GM10248 (cell line): ENCODE data around the gene DRG1.
"Not testable (repeated sequence)": the region's sequence is repeated elsewhere in the genome, so short reads cannot be mapped to it uniquely, and the experiment has no call there.

Experiments used
- CTCF ChIA-PET: fragments of 300-600 bp; sonication (Branson Sonifier 250); formaldehyde crosslinking; extraction: SDS; loops from one replicate; lab custom pipeline; 2021; ENCODE audit warnings: antibody characterized with exemption; lab: Yijun Ruan, JAX
- POLR2A ChIA-PET: fragments of 350-650 bp; sonication (Branson Sonifier 250); formaldehyde crosslinking; extraction: SDS; loops from one replicate; lab custom pipeline; 2020; ENCODE audit warnings: antibody characterized with exemption; lab: Yijun Ruan, JAX
- DNase-seq: peaks from one replicate; pipeline ENCODE4 v3.0.0; 2012; ENCODE audit errors: extremely low spot score
- TF ChIP-seq, protein P1 (sequence below): IDR thresholded peaks from 2 replicates; pipeline ENCODE4 v1.5.1; 2012; ENCODE audit warnings: mild to moderate bottlenecking, low read depth; ENCODE audit errors: extremely low read depth, missing control alignments, control extremely low read depth

The DRG1 gene

GRCh38 chr22:31363885-31364465 lies 35.4 kb upstream of the DRG1 start:
- POLR2A ChIA-PET, result no interaction called here
- CTCF ChIA-PET, result no interaction called here
- no peak for DNase-seq
- TF ChIP-seq, protein P1, sequence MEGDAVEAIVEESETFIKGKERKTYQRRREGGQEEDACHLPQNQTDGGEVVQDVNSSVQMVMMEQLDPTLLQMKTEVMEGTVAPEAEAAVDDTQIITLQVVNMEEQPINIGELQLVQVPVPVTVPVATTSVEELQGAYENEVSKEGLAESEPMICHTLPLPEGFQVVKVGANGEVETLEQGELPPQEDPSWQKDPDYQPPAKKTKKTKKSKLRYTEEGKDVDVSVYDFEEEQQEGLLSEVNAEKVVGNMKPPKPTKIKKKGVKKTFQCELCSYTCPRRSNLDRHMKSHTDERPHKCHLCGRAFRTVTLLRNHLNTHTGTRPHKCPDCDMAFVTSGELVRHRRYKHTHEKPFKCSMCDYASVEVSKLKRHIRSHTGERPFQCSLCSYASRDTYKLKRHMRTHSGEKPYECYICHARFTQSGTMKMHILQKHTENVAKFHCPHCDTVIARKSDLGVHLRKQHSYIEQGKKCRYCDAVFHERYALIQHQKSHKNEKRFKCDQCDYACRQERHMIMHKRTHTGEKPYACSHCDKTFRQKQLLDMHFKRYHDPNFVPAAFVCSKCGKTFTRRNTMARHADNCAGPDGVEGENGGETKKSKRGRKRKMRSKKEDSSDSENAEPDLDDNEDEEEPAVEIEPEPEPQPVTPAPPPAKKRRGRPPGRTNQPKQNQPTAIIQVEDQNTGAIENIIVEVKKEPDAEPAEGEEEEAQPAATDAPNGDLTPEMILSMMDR, result no peak

GRCh38 chr22:31367426-31367825 lies 32.0 kb upstream of the DRG1 start:
- CTCF ChIA-PET, result interaction anchor here (0.9 kb wide), 1 partner anchor 22 kb away, joined by 4 read pairs; no protein-coding TSS in a partner anchor
- DNase-seq, result no peak
- POLR2A ChIA-PET, result interaction anchor here (0.6 kb wide), 1 partner anchor 286 kb away, joined by 5 read pairs; no protein-coding TSS in a partner anchor
- TF ChIP-seq, protein P1, result no peak

- DNase-seq, result no peak
- ChIA-PET CTCF (no interaction called here), POLR2A (no interaction called here)
- TF ChIP-seq, protein P1, result no peak
These were observed 21.8 kb upstream of the DRG1 start for GRCh38 chr22:31377612-31378011.

- DNase-seq, result no peak
- ChIA-PET POLR2A (no interaction called here), CTCF (interaction anchor here (1.0 kb wide), 1 partner anchor 13 kb away, joined by 4 read pairs; no protein-coding TSS in a partner anchor)
- TF ChIP-seq, protein P1, result no peak
These were observed 21.3 kb upstream of the DRG1 start for GRCh38 chr22:31378123-31378522.

DNA sequence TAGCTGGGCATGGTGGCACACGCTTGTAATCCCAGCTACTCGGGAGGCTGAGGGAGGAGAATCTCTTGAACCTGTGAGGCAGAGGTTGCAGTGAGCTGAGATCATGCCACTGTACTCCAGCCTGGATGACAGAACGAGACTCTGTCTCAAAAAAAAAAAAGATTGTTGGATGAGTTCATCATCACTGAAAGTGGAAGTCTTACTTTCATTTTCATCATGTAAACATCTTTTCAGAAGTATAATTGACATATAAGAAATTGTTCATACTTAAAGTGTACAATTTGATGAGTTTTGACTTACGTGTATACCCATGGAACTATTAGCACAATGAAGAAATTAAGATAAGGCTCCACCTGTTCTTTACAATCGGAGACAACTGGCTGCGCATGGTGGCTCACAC lies 20.8 kb upstream of the DRG1 start:
- CTCF ChIA-PET, result interaction anchor here (1.0 to 1.1 kb wide), 2 partner anchors 13 to 65 kb away, joined by 3 to 4 read pairs; no protein-coding TSS in a partner anchor
- POLR2A ChIA-PET, DNase-seq: not testable (repeated sequence)

DNA sequence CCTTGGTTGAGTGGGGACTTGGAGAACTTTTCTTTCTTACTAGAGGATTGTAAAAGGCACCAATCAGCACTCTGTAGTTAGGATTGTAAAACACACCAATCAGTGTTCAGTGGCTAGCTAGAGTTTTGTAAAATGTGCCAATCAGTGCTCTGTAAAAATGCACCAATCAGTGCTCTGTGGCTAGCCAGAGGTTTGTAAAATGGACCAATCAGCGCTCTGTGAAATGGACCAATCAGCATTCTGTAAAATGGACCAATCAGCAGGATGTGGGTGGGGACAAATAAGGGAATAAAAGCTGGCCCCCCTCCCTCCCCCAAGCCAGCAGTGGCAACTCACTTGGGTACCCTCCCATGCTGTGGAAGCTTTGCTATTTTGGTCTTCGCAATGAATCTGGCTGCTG lies 5.5 kb upstream of the DRG1 start:
- ChIA-PET POLR2A (no interaction called here), CTCF (interaction anchor here (1.3 to 1.4 kb wide), 2 partner anchors 13 to 47 kb away, joined by 3 read pairs; no protein-coding TSS in a partner anchor)
- DNase-seq, result no peak
- TF ChIP-seq, protein P1, result no peak

DNA sequence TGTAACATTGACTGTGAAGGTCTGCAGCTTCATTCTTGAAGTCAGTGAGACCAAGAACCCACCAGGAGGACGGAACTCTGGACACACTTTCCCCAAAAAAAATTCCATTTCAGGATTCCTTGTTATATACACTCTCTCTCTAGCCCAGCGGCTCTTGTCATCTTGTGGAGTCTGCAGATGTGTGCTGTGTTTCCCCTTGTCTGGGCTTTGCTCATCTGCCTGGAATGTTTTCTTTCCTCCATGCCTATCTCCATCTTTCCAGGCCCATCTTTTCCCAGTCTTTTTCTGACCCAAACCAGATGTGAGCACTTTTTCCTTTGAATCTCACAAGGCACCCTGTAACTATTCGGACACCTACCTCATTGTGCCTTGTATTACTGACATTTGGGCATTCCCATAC lies 5.1 kb upstream of the DRG1 start:
- TF ChIP-seq, protein P1, result no peak
- no peak for DNase-seq
- ChIA-PET CTCF (no interaction called here), POLR2A (no interaction called here)
